Activated naive CD4-positive, alpha-beta T cell treated with anti-CD3 and anti-CD28 coated beads, Interleukin-2, amount 50 U/mL, for 24 hours (primary cell): ENCODE results near the gene RNF150.
"Not testable (repeated sequence)": the region's sequence is repeated elsewhere in the genome, so short reads cannot be mapped to it uniquely, and the experiment has no call there.

Experiments used
- H3K27ac Mint-ChIP-seq: one replicate; pipeline ENCODE4 v1.8.0; 2021; ENCODE audit warnings: mild to moderate bottlenecking, mixed read lengths
- H3K27me3 Mint-ChIP-seq: one replicate; pipeline ENCODE4 v1.8.0; 2021; ENCODE audit warnings: mixed read lengths
- H3K36me3 Mint-ChIP-seq: one replicate; pipeline ENCODE4 v1.8.0; 2021; ENCODE audit warnings: mixed read lengths
- H3K4me1 Mint-ChIP-seq: one replicate; pipeline ENCODE4 v1.8.0; 2021; ENCODE audit warnings: mixed read lengths
- H3K4me3 Mint-ChIP-seq: one replicate; pipeline ENCODE4 v1.8.0; 2021; ENCODE audit warnings: mild to moderate bottlenecking, mixed read lengths
- H3K9me3 Mint-ChIP-seq: one replicate; pipeline ENCODE4 v1.8.0; 2021; ENCODE audit warnings: mixed read lengths

Gene RNF150

DNA sequence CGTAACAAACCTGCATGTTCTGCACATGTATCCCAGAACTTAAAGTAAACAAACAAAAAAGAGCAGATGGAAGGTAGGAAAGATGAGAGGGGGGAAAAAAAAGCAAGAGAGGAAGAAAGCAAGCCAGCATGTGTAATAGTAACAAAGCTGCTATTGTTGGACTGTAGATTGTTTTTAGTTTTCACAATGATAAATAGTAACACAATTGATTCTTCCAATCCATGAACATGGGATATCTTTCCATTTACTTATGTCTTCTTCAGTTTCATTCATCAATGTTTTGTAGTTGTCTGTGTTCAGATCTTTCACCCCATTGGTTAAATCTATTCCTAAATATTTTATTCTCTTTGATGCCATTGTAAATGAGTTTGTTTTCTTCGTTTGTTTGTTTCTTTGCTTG lies 292.1 kb downstream of the RNF150 start:
- peaks cover 6% of the 10 kb centered on the region for H3K27me3 Mint-ChIP-seq
- no peak overlapping the region for H3K4me3 Mint-ChIP-seq
- H3K36me3 Mint-ChIP-seq = no peaks in the 10 kb centered on the region
- no peaks in the 10 kb centered on the region for H3K9me3 Mint-ChIP-seq
- H3K4me1 Mint-ChIP-seq = no peaks in the 10 kb centered on the region
- H3K27ac Mint-ChIP-seq = no peak overlapping the region

DNA sequence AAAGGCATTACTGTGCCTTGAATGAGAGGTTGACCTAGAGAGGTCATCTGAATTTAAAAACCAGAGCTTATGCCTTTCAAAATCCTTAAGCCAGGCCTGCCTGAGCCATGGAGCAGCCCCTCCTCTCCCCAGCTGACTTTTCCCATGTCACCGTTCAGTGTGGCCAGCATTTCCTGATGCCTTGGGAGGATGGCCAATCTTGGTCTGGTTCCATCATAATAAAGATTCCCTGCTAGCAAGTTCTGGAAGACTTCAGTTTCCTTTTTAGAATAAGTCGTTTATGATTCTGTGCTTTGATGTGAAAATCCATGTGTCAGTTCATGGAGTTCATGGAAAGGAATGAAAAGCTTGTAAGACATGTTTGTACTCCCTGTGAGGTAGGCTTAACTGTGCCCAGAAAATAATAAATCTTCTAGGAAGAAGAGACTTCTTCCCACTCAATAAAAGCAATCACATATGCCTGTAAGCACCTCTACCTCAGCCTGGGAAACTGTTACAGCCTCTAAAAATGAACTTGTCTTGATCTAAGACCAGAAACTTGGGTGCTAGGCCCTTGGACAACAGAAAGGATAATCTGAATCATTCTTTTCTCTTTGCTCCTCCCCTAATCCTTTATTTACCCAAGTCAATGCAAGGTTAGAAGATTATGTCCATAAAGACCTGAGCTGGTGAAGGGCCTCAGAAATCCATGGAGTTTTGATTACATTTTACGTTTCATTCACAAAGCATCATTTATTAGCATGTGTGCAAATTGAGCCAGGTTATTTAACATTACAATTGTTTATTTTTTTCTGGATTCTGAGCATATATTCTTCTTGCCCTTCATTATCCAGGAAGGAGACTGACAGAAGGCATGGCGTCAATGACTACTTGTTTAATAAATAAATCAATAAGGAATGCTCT lies 293.1 kb downstream of the RNF150 start:
- Mint-ChIP-seq H3K27me3 (peaks cover 6% of the 10 kb centered on the region), H3K4me3 (no peak overlapping the region), H3K36me3 (no peaks in the 10 kb centered on the region), H3K27ac (no peak overlapping the region), H3K4me1 (no peaks in the 10 kb centered on the region), H3K9me3 (no peaks in the 10 kb centered on the region)

DNA sequence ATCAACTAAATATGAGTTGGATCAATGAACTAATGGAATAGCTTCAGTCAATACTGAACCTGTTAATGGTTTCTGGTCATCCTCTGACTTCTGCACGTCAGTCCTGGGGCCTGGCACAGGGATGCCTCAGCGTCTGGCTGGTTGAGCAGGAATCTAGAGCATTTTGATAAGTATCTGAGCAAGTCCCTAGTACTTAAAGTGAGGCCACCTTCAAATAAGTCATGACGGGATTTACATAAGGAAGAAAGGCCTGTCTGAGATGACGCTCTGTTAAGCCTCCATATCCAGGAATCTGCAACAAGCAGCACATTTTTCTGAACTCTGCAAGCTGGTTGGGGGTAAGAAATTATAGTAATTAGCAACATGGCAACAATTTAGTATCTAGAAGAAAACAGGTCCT lies 293.9 kb downstream of the RNF150 start:
- no peak overlapping the region for H3K27ac Mint-ChIP-seq
- peaks cover 6% of the 10 kb centered on the region for H3K27me3 Mint-ChIP-seq
- H3K4me1 Mint-ChIP-seq = no peaks in the 10 kb centered on the region
- H3K4me3 Mint-ChIP-seq = no peak overlapping the region
- H3K9me3 Mint-ChIP-seq = no peaks in the 10 kb centered on the region
- no peaks in the 10 kb centered on the region for H3K36me3 Mint-ChIP-seq

DNA sequence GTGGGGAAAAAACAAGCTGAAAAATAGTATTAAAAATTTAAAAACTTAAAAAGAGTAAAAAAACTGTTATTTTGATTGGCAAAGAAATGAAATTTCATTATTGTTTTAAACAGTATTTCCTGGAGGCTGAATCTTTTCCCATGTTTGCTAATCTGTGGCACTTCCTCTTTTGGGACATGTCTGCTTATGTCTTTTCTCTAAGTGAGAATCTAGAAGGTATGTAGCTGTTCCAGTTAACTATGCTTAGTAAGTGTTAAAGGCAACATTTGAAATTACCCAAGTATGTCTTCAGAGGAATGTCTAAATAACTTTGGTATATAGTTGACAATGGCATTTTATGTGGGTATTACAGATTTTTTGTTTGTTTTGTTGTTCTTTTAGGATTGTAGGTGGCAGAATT lies 295.5 kb downstream of the RNF150 start:
- Mint-ChIP-seq H3K36me3 (no peaks in the 10 kb centered on the region), H3K4me3 (no peak overlapping the region), H3K4me1 (no peaks in the 10 kb centered on the region), H3K27ac (no peak overlapping the region), H3K27me3 (peaks cover 6% of the 10 kb centered on the region), H3K9me3 (no peaks in the 10 kb centered on the region)

DNA sequence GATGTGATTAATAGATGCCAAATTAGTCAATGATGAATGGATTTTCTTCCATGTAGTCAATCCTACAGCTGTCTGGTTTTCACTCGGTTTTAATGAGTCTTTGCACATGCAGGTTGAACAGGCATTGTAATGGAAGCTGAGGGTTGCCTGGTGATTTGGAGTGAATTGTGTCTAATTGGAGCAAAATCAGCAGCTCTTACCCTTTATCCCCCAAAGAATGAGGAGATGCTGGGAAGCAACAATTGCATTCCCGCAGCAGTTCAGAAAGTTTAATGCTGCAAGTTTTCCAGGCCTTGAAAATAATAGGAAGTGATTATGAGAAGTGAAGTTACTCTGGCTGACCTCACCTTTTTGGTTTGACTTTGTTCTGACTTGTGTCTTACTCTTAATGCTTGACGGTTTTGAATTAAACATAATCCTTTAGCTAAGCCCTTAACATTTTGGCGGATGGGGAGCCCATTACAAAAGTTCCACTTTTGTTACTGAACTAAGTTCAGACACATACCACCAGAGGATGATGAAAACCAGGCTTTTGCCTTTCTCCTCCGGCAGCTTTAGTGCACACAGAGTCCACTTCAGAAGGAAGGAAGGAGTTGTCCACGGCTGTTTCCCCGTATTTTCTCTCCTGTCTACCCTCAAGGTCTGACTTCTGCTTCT lies 298.3 kb downstream of the RNF150 start:
- H3K27me3 Mint-ChIP-seq = peaks cover 2% of the 10 kb centered on the region
- no peaks in the 10 kb centered on the region for H3K9me3 Mint-ChIP-seq
- no peak overlapping the region for H3K4me3 Mint-ChIP-seq
- H3K4me1 Mint-ChIP-seq = no peaks in the 10 kb centered on the region
- no peaks in the 10 kb centered on the region for H3K36me3 Mint-ChIP-seq
- H3K27ac Mint-ChIP-seq = no peak overlapping the region

DNA sequence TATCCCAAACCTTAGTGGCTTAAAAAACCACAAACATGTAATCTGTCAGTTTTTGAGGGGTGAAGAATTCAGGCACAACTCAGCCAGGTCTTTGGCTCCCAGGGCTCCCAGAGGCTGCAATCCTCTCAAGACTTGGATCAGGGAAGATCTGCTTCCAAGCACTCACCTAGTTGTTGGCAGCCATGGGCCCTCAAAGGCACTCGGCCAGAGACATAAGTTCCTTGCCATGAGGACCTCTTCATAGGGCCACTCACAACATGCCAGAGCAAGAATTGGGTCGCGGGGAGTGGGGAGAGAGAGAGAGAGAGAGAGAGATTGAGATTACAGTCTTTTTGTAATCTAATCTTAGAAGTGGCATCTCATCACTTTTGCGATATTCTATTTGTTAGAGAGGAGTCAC lies 300.0 kb downstream of the RNF150 start:
- H3K27me3 Mint-ChIP-seq = peaks cover 3% of the 10 kb centered on the region
- no peaks in the 10 kb centered on the region for H3K36me3 Mint-ChIP-seq
- no peak overlapping the region for H3K27ac Mint-ChIP-seq
- no peaks in the 10 kb centered on the region for H3K4me1 Mint-ChIP-seq
- H3K4me3 Mint-ChIP-seq = no peak overlapping the region
- peaks cover 5% of the 10 kb centered on the region for H3K9me3 Mint-ChIP-seq

DNA sequence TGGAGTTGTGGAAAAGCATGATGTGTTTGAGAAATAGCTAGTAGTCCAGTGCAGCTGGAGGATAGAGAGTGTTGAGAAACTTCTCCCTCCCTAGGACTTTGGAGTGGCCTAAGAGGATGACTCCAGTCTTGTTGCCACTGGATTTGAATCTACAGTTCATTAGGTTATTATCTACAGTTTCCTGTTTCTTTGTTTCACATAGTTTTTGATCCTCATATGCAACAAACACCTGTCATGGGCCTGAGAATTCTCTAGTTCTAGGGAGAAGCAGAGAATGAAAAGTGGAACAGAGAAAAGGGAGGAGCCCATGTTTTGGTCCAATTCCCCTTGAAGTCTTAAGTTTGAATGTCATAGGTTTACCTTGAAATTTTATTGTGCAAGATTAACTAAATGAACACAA lies 303.4 kb downstream of the RNF150 start:
- Mint-ChIP-seq H3K4me1 (no peaks in the 10 kb centered on the region), H3K27me3 (peaks cover 5% of the 10 kb centered on the region), H3K36me3 (no peaks in the 10 kb centered on the region), H3K4me3 (no peak overlapping the region), H3K9me3 (peaks cover 5% of the 10 kb centered on the region), H3K27ac (no peak overlapping the region)

DNA sequence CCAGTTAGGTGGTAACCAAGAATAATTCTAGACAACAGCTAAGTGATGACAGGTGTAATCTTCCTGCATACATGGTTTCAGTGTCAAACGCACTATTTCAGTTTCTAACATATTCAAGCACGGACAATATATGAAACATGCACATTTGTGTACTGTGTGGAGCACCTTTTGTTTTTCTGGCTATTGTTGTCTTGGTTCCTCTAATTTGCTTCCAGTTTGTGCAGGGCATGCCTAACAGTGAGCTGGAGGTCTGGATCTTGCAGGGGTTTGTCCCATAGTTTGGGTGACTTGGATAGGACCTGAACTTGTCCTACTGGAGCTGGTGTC lies 306.6 kb downstream of the RNF150 start:
- no peaks in the 10 kb centered on the region for H3K36me3 Mint-ChIP-seq
- no peak overlapping the region for H3K27ac Mint-ChIP-seq
- H3K4me3 Mint-ChIP-seq = no peak overlapping the region
- no peaks in the 10 kb centered on the region for H3K4me1 Mint-ChIP-seq
- H3K27me3 Mint-ChIP-seq = peaks cover 7% of the 10 kb centered on the region
- H3K9me3 Mint-ChIP-seq = peaks cover 5% of the 10 kb centered on the region

DNA sequence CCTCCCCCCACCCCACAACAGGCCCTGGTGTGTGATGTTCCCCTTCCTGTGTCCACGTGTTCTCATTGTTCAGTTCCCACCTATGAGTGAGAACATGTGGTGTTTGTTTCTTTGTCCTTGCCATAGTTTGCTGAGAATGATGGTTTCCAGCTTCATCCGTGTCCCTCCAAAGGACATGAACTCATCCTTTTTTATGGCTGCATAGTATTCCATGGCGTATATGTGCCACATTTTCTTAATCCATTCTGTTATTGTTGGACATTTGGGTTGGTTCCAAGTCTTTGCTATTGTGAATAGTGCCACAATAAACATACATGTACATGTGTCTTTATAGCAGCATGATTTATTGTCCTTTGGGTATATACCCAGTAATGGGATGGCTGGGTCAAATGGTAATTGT lies 312.7 kb downstream of the RNF150 start:
- not testable (repeated sequence) for H3K4me1 Mint-ChIP-seq, H3K4me3 Mint-ChIP-seq

DNA sequence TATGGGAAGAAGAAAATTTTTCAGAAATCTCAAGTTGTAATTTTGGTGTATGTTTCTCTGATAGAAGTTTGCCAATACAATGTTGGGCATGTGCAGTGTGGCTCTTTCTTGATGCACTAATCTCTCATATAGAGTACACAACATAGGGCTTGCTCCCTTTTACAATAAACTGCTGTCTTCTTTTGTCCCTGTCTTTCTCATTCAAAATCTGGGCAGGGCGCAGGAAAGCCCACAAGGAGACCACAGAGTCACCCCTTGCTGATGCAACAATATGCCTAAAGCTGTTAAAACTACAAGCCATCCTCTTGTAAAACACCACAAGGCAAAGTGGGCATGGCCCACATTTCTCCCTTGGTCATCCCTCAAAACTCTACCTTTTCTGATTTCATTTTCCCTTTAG lies 313.7 kb downstream of the RNF150 start:
- Mint-ChIP-seq H3K4me3 (no peak overlapping the region), H3K36me3 (no peaks in the 10 kb centered on the region), H3K27ac (no peak overlapping the region), H3K4me1 (no peaks in the 10 kb centered on the region), H3K27me3 (peaks cover under 1% of the 10 kb centered on the region), H3K9me3 (no peaks in the 10 kb centered on the region)

More for the DNA sequence above, 312.7 kb downstream of the RNF150 start:
- not testable (repeated sequence) for H3K36me3 Mint-ChIP-seq, H3K27ac Mint-ChIP-seq, H3K9me3 Mint-ChIP-seq, H3K27me3 Mint-ChIP-seq

DNA sequence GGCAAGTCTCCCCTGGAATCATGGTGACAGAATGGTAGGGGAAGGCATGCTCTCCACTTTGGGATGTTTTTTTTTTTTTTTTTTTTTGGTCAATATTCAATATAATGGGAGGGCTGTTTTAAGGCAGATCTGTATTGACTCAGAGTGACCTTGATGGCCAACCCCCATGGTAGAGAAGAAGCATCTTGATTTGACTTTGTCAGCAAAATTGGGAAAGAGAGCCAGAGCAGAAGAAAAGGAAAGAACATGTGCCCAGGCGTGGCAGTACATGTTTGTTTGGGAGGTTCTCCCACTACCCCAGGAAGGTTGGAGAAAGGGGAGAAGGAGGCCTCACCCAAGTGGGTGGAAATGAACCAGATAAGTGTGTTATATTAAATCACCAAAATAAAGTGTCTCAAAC lies 314.8 kb downstream of the RNF150 start:
- Mint-ChIP-seq H3K4me1 (no peaks in the 10 kb centered on the region), H3K27me3 (no peaks in the 10 kb centered on the region), H3K9me3 (no peaks in the 10 kb centered on the region), H3K4me3 (no peak overlapping the region), H3K27ac (no peak overlapping the region), H3K36me3 (no peaks in the 10 kb centered on the region)

DNA sequence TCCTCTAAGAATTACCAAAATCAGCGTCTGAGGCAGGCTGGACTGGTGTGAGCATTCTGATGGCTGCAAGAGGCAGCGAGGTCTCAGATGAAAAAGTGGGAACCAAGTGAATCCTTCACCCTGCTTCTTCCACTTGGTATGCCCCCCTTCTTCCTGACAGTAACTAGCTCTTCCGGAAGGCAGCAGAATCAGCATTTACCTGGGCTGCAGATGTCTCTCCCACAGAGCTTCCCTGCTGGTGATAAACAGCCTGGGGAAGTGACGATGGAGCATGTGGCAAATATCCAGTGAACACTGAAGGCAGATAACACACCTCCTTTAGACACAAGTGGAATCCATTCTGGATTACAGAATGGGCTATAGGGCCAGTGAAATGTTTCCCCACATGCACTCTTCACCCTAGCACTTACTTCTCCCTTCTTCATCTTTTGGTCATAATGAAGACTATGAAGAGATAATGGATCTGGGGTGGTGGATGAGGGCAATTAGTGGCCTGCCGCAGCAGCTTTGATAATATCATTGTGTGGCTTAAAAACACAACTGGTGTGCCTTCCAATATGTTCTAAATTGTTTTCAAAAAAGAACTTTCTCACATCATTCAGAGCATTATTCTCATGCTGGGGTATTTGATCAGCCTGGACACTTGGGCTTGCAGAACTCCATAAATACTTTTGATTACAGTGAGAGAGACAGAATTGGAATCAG lies 316.3 kb downstream of the RNF150 start:
- peaks cover 2% of the 10 kb centered on the region for H3K27me3 Mint-ChIP-seq

DNA sequence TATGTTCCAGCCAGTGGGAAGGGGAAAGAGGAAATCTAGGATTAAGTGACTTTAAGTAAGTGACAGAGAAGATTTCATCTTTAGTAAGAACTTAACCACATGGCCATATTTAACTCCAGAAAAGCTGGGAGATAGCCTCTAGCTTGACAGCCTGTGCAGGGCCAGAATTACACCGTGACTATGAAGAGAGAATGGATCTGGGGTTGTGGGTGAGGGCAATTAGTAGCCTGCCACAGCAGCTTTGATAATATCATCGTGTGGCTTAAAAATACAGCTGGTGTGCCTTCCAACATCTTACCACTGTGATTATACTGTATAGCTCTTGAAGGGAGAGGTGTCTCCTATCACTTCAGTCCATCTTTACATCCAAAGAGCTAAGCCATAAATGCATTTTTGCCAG lies 319.5 kb downstream of the RNF150 start:
- Mint-ChIP-seq H3K36me3 (no peaks in the 10 kb centered on the region), H3K9me3 (no peaks in the 10 kb centered on the region), H3K4me3 (no peak overlapping the region), H3K4me1 (no peaks in the 10 kb centered on the region), H3K27ac (no peak overlapping the region), H3K27me3 (peaks cover 5% of the 10 kb centered on the region)

More for the DNA sequence above, 316.3 kb downstream of the RNF150 start:
- Mint-ChIP-seq H3K4me1 (no peaks in the 10 kb centered on the region), H3K4me3 (no peak overlapping the region), H3K9me3 (no peaks in the 10 kb centered on the region), H3K27ac (no peak overlapping the region), H3K36me3 (no peaks in the 10 kb centered on the region)

DNA sequence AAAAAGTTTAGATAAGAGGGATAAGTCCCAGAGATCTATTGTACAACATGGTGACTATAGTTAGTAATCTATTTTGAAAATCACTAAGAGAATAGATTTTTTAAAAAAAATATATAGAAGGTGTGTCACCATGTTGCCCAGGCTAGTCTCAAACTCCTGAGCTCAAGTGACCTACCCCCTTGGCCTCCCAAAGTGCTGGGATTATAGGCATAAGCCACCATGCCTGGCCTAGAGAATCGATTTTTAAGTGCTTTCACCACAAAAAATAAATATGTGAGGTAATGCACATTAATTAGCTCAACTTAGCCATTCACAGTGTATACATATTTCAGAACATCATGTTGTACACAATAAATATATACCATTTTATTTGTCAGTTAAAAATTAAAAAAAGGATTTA lies 320.4 kb downstream of the RNF150 start:
- H3K27me3 Mint-ChIP-seq = peaks cover 5% of the 10 kb centered on the region
- no peaks in the 10 kb centered on the region for H3K9me3 Mint-ChIP-seq
- H3K4me1 Mint-ChIP-seq = no peaks in the 10 kb centered on the region
- H3K27ac Mint-ChIP-seq = no peak overlapping the region
- H3K4me3 Mint-ChIP-seq = no peak overlapping the region
- no peaks in the 10 kb centered on the region for H3K36me3 Mint-ChIP-seq

DNA sequence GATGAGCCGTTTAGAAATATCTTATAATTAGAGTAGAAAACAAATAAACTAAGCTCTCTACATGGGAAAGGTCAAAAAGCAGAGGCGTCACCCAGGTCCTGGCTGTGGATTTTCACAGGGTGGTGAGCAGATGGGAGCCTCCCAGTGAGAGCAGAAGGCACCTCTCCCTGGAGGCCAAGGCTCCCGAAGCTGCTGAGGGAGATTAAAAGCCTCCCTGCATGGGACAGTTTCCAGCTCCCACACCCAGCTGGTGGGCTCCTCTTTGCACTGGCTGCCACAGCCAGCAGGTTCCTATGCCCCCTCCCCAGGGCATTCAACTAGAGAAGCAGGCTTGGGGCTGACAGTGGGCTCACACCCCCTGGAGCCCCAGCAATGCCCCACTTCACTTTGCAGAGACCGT lies 321.8 kb downstream of the RNF150 start:
- H3K4me3 Mint-ChIP-seq = no peak overlapping the region
- peaks cover 8% of the 10 kb centered on the region for H3K27me3 Mint-ChIP-seq
- H3K36me3 Mint-ChIP-seq = no peaks in the 10 kb centered on the region
- no peak overlapping the region for H3K27ac Mint-ChIP-seq
- no peaks in the 10 kb centered on the region for H3K9me3 Mint-ChIP-seq
- H3K4me1 Mint-ChIP-seq = no peaks in the 10 kb centered on the region

DNA sequence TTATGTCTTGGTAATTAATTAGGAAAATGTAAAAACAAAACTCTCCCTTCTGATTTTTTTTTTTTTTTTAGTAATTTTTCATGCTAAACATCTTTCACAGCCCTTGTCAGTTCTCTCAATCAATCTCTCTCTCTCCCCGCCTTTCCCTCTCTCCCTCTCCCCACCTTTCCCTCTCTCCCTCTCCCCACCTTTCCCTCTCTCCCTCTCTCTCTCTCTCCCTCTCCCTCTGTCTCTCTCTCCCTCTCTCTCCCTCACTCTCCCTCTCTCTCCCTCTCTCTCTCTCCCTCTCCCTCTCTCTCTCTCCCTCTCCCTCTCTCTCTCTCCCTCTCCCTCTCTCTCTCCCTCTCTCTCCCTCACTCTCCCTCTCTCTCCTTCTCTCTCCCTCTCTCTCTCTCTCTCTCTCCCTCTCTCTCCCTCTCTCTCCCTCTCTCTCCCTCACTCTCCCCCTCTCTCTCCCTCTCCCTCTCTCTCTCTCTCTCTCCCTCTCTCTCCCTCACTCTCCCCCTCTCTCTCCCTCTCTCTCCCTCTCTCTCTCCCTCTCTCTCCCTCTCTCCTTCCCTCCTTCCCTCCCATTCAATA lies 322.6 kb downstream of the RNF150 start:
- not testable (repeated sequence) for H3K36me3 Mint-ChIP-seq, H3K27ac Mint-ChIP-seq, H3K4me3 Mint-ChIP-seq, H3K9me3 Mint-ChIP-seq, H3K27me3 Mint-ChIP-seq, H3K4me1 Mint-ChIP-seq
